HFF-Myc (cell line): ENCODE measurements around the gene MROH2B.

Experiments used
- DNase-seq: peaks from one replicate; pipeline ENCODE4 v3.0.0-alpha.2; 2011; ENCODE audit warnings: low read depth; ENCODE audit errors: extremely low read depth
- H3K4me3 ChIP-seq: replicated peaks from 2 replicates; pipeline ENCODE4 v1.5.1; 2011; ENCODE audit warnings: low read depth, mild to moderate bottlenecking, control low read depth, low read length
- CTCF ChIP-seq: IDR thresholded peaks from 2 replicates; pipeline ENCODE4 v1.5.1; 2012; ENCODE audit warnings: mild to moderate bottlenecking, low read depth, low read length, control low read depth; ENCODE audit errors: missing control alignments

Gene MROH2B

GRCh38 chr5:41071242-41071641 is at the start of gene MROH2B:
Gene MROH2B, minus strand, starts transcription at chr5:41071342. Its CDS starts 490 bp downstream, at chr5:41070852.
- H3K4me3 ChIP-seq = no peak within 1 kb of the TSS
- no peak for DNase-seq
- TF ChIP-seq CTCF = no peak

- no peak overlapping the region for H3K4me3 ChIP-seq
- no peak for DNase-seq
- TF ChIP-seq CTCF = no peak
Measured at GRCh38 chr5:41120600-41120999, 49.5 kb upstream of the MROH2B start.

GRCh38 chr5:41118177-41118576 is 47.0 kb upstream of the MROH2B start:
- TF ChIP-seq CTCF = no peak
- H3K4me3 ChIP-seq = no peak overlapping the region
- DNase-seq = no peak

GRCh38 chr5:41115281-41115680 is 44.1 kb upstream of the MROH2B start:
- no peak overlapping the region for H3K4me3 ChIP-seq

GRCh38 chr5:41112486-41113455 is 41.6 kb upstream of the MROH2B start:
- DNase-seq = no peak
- no peak overlapping the region for H3K4me3 ChIP-seq
- no peak for TF ChIP-seq CTCF

More at GRCh38 chr5:41115281-41115680, 44.1 kb upstream of the MROH2B start:
- TF ChIP-seq CTCF = no peak
- DNase-seq = no peak

GRCh38 chr5:41109186-41109585 is 38.0 kb upstream of the MROH2B start:
- no peak for TF ChIP-seq CTCF
- H3K4me3 ChIP-seq = no peak overlapping the region
- no peak for DNase-seq
